H1 (cell line): Measurements from ENCODE around the gene VPS13D. TPM values are rescaled to one million over a fixed set of nuclear protein-coding genes. Genes with fewer than 3 reads are reported as not detected.

Experiments used
- CTCF ChIA-PET: fragments of 300-600 bp; sonication (Branson Sonifier 250); formaldehyde crosslinking; loops from one replicate; lab custom pipeline; 2021; ENCODE audit not compliant: partially characterized antibody; lab: Charles Lee
- POLR2A ChIA-PET: fragments of 300-600 bp; sonication (Branson Sonifier 250); formaldehyde crosslinking; loops from one replicate; lab custom pipeline; 2021; ENCODE audit warnings: inconsistent platforms; ENCODE audit not compliant: partially characterized antibody; lab: Charles Lee
- DNase-seq, 2 experiments: peaks; one replicate each; pipeline versions ENCODE4 v3.0.0 to v3.0.0-alpha.2; 2010 to 2022; ENCODE audit warnings: low spot score in 2 of 2, low read depth in 1 of 2, mixed read lengths in 1 of 2
- FAIRE-seq: peaks from 2 replicates; lab custom pipeline; 2011; peaks lifted over from hg19 to GRCh38; lab: Jason Lieb, UNC
- H2AFZ ChIP-seq: 2 replicates; pipeline ENCODE4 v1.8.1; 2012; ENCODE audit warnings: low read length, inconsistent platforms
- H2AK5ac ChIP-seq: 2 replicates; pipeline ENCODE4 v1.6.1; 2013; ENCODE audit warnings: low read depth, low read length
- H2BK120ac ChIP-seq: replicated peaks from 2 replicates; pipeline ENCODE3; 2013; ENCODE audit warnings: low read depth, low read length, inconsistent platforms
- H2BK12ac ChIP-seq: 2 replicates; pipeline ENCODE4 v1.6.1; 2013; ENCODE audit warnings: low read depth, low read length
- H2BK15ac ChIP-seq: 2 replicates; pipeline ENCODE4 v1.6.1; 2013; ENCODE audit warnings: low read length
- H2BK20ac ChIP-seq: 2 replicates; pipeline ENCODE4 v1.6.1; 2013; ENCODE audit warnings: low read length
- H2BK5ac ChIP-seq: 2 replicates; pipeline ENCODE4 v1.6.1; 2013; ENCODE audit warnings: low read depth, low read length
- H3K14ac ChIP-seq: 2 replicates; pipeline ENCODE4 v1.6.1; 2013; ENCODE audit warnings: inconsistent platforms; ENCODE audit not compliant: insufficient read length
- H3K18ac ChIP-seq: 2 replicates; pipeline ENCODE4 v1.6.1; 2013; ENCODE audit warnings: low read length; ENCODE audit errors: extremely low read depth
- H3K23ac ChIP-seq: 2 replicates; pipeline ENCODE4 v1.6.1; 2013; ENCODE audit warnings: inconsistent platforms; ENCODE audit not compliant: insufficient read length
- H3K23me2 ChIP-seq: 2 replicates; pipeline ENCODE4 v1.6.1; 2013; ENCODE audit warnings: low read depth, low read length
- H3K27ac ChIP-seq: 2 replicates; pipeline ENCODE4 v1.6.1; 2011; ENCODE audit warnings: low read depth, low read length, inconsistent platforms
- H3K27me3 ChIP-seq, 4 experiments: replicated peaks in 1 of 4; 1 replicate in 1 of 4; 2 replicates in 3 of 4; pipeline versions ENCODE4 v1.6.1 to v1.8.1; 2011 to 2013; ENCODE audit warnings: low read length in 3 of 4, mild to moderate bottlenecking in 3 of 4, inconsistent platforms in 2 of 4, mixed read lengths in 2 of 4, moderate library complexity in 1 of 4; ENCODE audit not compliant: control insufficient read depth in 3 of 4, insufficient read depth in 3 of 4; ENCODE audit errors: extremely low read depth in 1 of 4
- H3K36me3 ChIP-seq, 4 experiments: 2 replicates each; pipeline versions ENCODE4 v1.6.1 to v1.8.1; 2011 to 2013; ENCODE audit warnings: mild to moderate bottlenecking in 4 of 4, low read length in 3 of 4, moderate library complexity in 2 of 4, control low read depth in 1 of 4, inconsistent platforms in 1 of 4; ENCODE audit not compliant: insufficient read depth in 4 of 4, control insufficient read depth in 2 of 4
- H3K4ac ChIP-seq: replicated peaks from 2 replicates; pipeline ENCODE3; 2013; ENCODE audit warnings: low read length, low read depth, mixed read lengths, inconsistent platforms; ENCODE audit not compliant: insufficient read length
- H3K4me1 ChIP-seq, 4 experiments: replicated peaks in 1 of 4; 1 replicate in 1 of 4; 2 replicates in 3 of 4; pipeline versions ENCODE4 v1.6.1 to v1.8.1; 2011 to 2013; ENCODE audit warnings: low read length in 3 of 4, inconsistent platforms in 2 of 4, mixed read lengths in 1 of 4; ENCODE audit not compliant: insufficient read depth in 4 of 4, control insufficient read depth in 3 of 4
- H3K4me2 ChIP-seq, 2 experiments: 2 replicates each; pipeline versions ENCODE4 v1.6.1 to v1.8.1; 2011 to 2013; ENCODE audit warnings: low read depth in 2 of 2, low read length in 2 of 2, control low read depth in 1 of 2, inconsistent platforms in 1 of 2, mild to moderate bottlenecking in 1 of 2; ENCODE audit not compliant: insufficient read depth in 1 of 2
- H3K4me3 ChIP-seq, 4 experiments: fragments of 200-600, 300-600 bp in 1 of 4; sonication (generic), shearing (Covaris generic), sonication (Bioruptor Twin) in 1 of 4; 2 replicates each; pipeline versions ENCODE4 v1.5.1 to v1.8.1; 2011 to 2016; ENCODE audit warnings: low read length in 4 of 4, low read depth in 3 of 4, control low read depth in 2 of 4, inconsistent platforms in 2 of 4, mild to moderate bottlenecking in 2 of 4, mixed read lengths in 1 of 4, moderate library complexity in 1 of 4; ENCODE audit not compliant: insufficient read depth in 2 of 4; ENCODE audit errors: extremely low read depth in 1 of 4
- H3K56ac ChIP-seq: replicated peaks from 2 replicates; pipeline ENCODE3; 2013; ENCODE audit warnings: low read depth, mild to moderate bottlenecking, mixed read lengths, low read length, inconsistent platforms; ENCODE audit not compliant: insufficient read length
- H3K79me1 ChIP-seq: 2 replicates; pipeline ENCODE4 v1.6.1; 2013; ENCODE audit warnings: low read depth, low read length, control low read depth
- H3K79me2 ChIP-seq, 2 experiments: 2 replicates each; pipeline versions ENCODE4 v1.6.1 to v1.8.1; 2012 to 2013; ENCODE audit warnings: low read length in 2 of 2, mild to moderate bottlenecking in 2 of 2, inconsistent platforms in 1 of 2; ENCODE audit not compliant: insufficient read depth in 2 of 2, control insufficient read depth in 1 of 2
- H3K9ac ChIP-seq, 4 experiments: replicated peaks in 1 of 4; 1 replicate in 1 of 4; 2 replicates in 3 of 4; pipeline versions ENCODE4 v1.6.1 to v1.8.1; 2011 to 2013; ENCODE audit warnings: low read depth in 3 of 4, low read length in 3 of 4, control low read depth in 2 of 4, mild to moderate bottlenecking in 2 of 4, moderate library complexity in 2 of 4, inconsistent platforms in 1 of 4; ENCODE audit errors: extremely low read depth in 1 of 4
- H3K9me3 ChIP-seq, 2 experiments: 2 replicates each; pipeline versions ENCODE4 v1.6.1 to v1.8.1; 2012 to 2013; ENCODE audit warnings: mild to moderate bottlenecking in 2 of 2, moderate library complexity in 2 of 2, control low read depth in 1 of 2, inconsistent platforms in 1 of 2, low read depth in 1 of 2, low read length in 1 of 2, mixed read lengths in 1 of 2; ENCODE audit not compliant: insufficient read depth in 2 of 2
- H4K20me1 ChIP-seq, 2 experiments: replicated peaks in 1 of 2; 2 replicates each; pipeline versions ENCODE3 to v1.8.1; 2011 to 2013; ENCODE audit warnings: inconsistent platforms in 2 of 2, low read length in 2 of 2, mild to moderate bottlenecking in 1 of 2; ENCODE audit not compliant: insufficient read depth in 2 of 2, control insufficient read depth in 1 of 2
- H4K5ac ChIP-seq: 2 replicates; pipeline ENCODE4 v1.6.1; 2013; ENCODE audit warnings: low read length, low read depth, mixed read lengths, inconsistent platforms; ENCODE audit not compliant: insufficient read length
- H4K8ac ChIP-seq: 2 replicates; pipeline ENCODE4 v1.8.0; 2013; ENCODE audit warnings: mild to moderate bottlenecking, moderate library complexity, low read length, inconsistent platforms; ENCODE audit not compliant: insufficient read depth; ENCODE audit errors: extremely low read depth
- H4K91ac ChIP-seq: replicated peaks from 2 replicates; pipeline ENCODE3; 2013; ENCODE audit warnings: low read length, mixed read lengths, inconsistent platforms; ENCODE audit not compliant: insufficient read length
- CBX5 ChIP-seq: fragments of 300-800, 300-1000 bp; sonication (generic); IDR thresholded peaks from 2 replicates; pipeline ENCODE4 v1.7.1; 2016; ENCODE audit warnings: antibody characterized with exemption, low read length, low read depth
- CHD1 ChIP-seq: IDR thresholded peaks from 2 replicates; pipeline ENCODE4 v1.6.1; 2012; ENCODE audit warnings: low read depth, low read length, improper control_type of control experiment
- CTBP2 ChIP-seq: IDR thresholded peaks from 2 replicates; pipeline ENCODE4 v1.7.0; 2011; ENCODE audit warnings: borderline replicate concordance, mild to moderate bottlenecking, moderate library complexity, mixed read lengths, low read length; ENCODE audit not compliant: insufficient read depth, insufficient read length
- MAX ChIP-seq: IDR thresholded peaks from 2 replicates; pipeline ENCODE4 v1.6.1; 2012; ENCODE audit warnings: inconsistent platforms
- PHF8 ChIP-seq: fragments of 200-600 bp; sonication (generic); conservative IDR thresholded peaks from 2 replicates; pipeline ENCODE4 v1.7.1; 2012; ENCODE audit warnings: low read depth, mild to moderate bottlenecking, inconsistent platforms, low read length, moderate library complexity
- POLR2AphosphoS5 ChIP-seq: IDR thresholded peaks from 2 replicates; pipeline ENCODE4 v1.6.1; 2011; ENCODE audit warnings: low read depth, low read length
- RAD21 ChIP-seq, 2 experiments: IDR thresholded peaks in 1 of 2; conservative IDR thresholded peaks in 1 of 2; 2 replicates each; pipeline ENCODE4 v1.6.1; 2011; ENCODE audit warnings: low read depth in 2 of 2, low read length in 2 of 2, improper control_type of control experiment in 1 of 2, inconsistent platforms in 1 of 2, mild to moderate bottlenecking in 1 of 2, moderate library complexity in 1 of 2
- TAF1 ChIP-seq: IDR thresholded peaks from 2 replicates; pipeline ENCODE4 v1.6.1; 2011; ENCODE audit warnings: mild to moderate bottlenecking, low read depth, low read length
- TCF12 ChIP-seq: IDR thresholded peaks from 2 replicates; pipeline ENCODE4 v1.6.1; 2011; ENCODE audit warnings: low read depth, mild to moderate bottlenecking, low read length
- WGBS, 2 experiments: shearing (Covaris generic) in 1 of 2; methylation state at CpG; one replicate each; pipeline versions ENCODE4 v1.1.6 to v1.1.7; 2013 to 2015; ENCODE audit warnings: low lambda C conversion rate in 2 of 2, mixed read lengths in 2 of 2, inconsistent platforms in 1 of 2, low coverage in 1 of 2, missing lambda C conversion rate in 1 of 2; ENCODE audit not compliant: insufficient replicate concordance in 2 of 2, insufficient coverage in 1 of 2, insufficient read length in 1 of 2; ENCODE audit errors: extremely low coverage in 1 of 2, missing lambda C conversion rate in 1 of 2; 5-methylcytosine and 5-hydroxymethylcytosine counted together
- polyA plus RNA-seq, 7 experiments: library from polyadenylated mRNA; depleted of rRNA in 3 of 7; stranded (reverse) in 5 of 7; unstranded in 2 of 7; fragments of >200 nt in 5 of 7; fragments of 200-250 nt in 2 of 7; gene quantifications; 1 replicate in 5 of 7; 2 replicates in 1 of 7; 4 replicates in 1 of 7; pipeline versions ENCODE4 v1.2.1 to v1.2.3, GENCODE V29; 2011 to 2013; ENCODE audit warnings: missing spikeins in 2 of 7, mixed read lengths in 2 of 7
- total RNA-seq: library from RNA; stranded (reverse); fragmentation: NEBNext Ultra II Directional; extraction: Animal tissue kit (Norgen Biotek cat#: 25700); gene quantifications from 2 replicates; pipeline ENCODE4 v1.2.1, GENCODE V29; 2021

VPS13D gene
- total and polyA plus RNA-seq, 2 of the 8 experiments (the other 6 are each of a cell fraction or from before 2014, with no cell fraction given), result 10.9 to 31.2 TPM

- WGBS, 2 experiments, result 82% methylated on average over 2 of the region's 2 CpGs; no CpG with 5 or more reads in 1 of the 2 experiments
- Histone ChIP-seq H3K27ac (no peak overlapping the region), H3K4me2 (no peak overlapping the region)
Observed at GRCh38 chr1:12315146-12315545, 85.3 kb downstream of the VPS13D start.

More at GRCh38 chr1:12315146-12315545, 85.3 kb downstream of the VPS13D start:
- TF ChIP-seq CHD1 (no peak), CBX5 (no peak), MAX (no peak), PHF8 (no peak), CTBP2 (no peak), POLR2AphosphoS5 (no peak), RAD21 (IDR thresholded peaks at IDR 0.05 in 1 of 2, conservative IDR thresholded peaks at IDR 0.05 in 1 of 2; ENCODE audit: low read depth in 2 of 2, low read length in 2 of 2) (no peak), TAF1 (no peak), TCF12 (no peak)
- H2BK15ac ChIP-seq, result no peak overlapping the region
- H3K56ac ChIP-seq, result no peak overlapping the region
- no peak overlapping the region for H2BK20ac ChIP-seq
- H2AFZ ChIP-seq, result no peak overlapping the region
- H3K9ac ChIP-seq, result no peak overlapping the region
- no peak overlapping the region for H3K4ac ChIP-seq
- H4K8ac ChIP-seq, result no peak overlapping the region
- no peak overlapping the region for H4K5ac ChIP-seq
- no peaks in the 10 kb centered on the region for H3K79me1 ChIP-seq
- H3K23ac ChIP-seq, result no peak overlapping the region
- H3K4me1 ChIP-seq, result peaks cover 0 to 5% (median 1%) of the 10 kb centered on the region in 4 experiments; a peak in 1 of 7 replicates
- H3K9me3 ChIP-seq, result no peaks in the 10 kb centered on the region
- H2BK120ac ChIP-seq, result no peak overlapping the region
- H3K4me3 ChIP-seq, result no peak overlapping the region
- no peak overlapping the region for H3K18ac ChIP-seq
- no peak overlapping the region for H2BK5ac ChIP-seq
- H2BK12ac ChIP-seq, result no peak overlapping the region
- H3K79me2 ChIP-seq, result no peaks in the 10 kb centered on the region
- H4K91ac ChIP-seq, result no peak overlapping the region
- no peaks in the 10 kb centered on the region for H3K23me2 ChIP-seq
- DNase-seq, result no peak
- ChIA-PET CTCF (interaction anchor here (1.1 to 6.6 kb wide), 5 partner anchors 8 to 344 kb away, joined by 3 to 31 read pairs (median 4); no protein-coding TSS in a partner anchor), POLR2A (no interaction called here)
- H3K27me3 ChIP-seq, result no peaks in the 10 kb centered on the region
- no peak for FAIRE-seq
- peaks cover 3 to 24% (median 19%) of the 10 kb centered on the region in 4 experiments for H3K36me3 ChIP-seq
- H4K20me1 ChIP-seq, result no peaks in the 10 kb centered on the region
- H3K14ac ChIP-seq, result no peak overlapping the region
- no peak overlapping the region for H2AK5ac ChIP-seq
